Measurements from ENCODE around the gene ABCA7. TPM values are rescaled to one million over a fixed set of nuclear protein-coding genes. Genes with fewer than 3 reads are reported as not detected.

The ABCA7 gene
- total and polyA plus RNA-seq, 2 of the 13 experiments (the other 11 are each of a cell fraction or from before 2014, with no cell fraction given) = 4.4 to 32.4 TPM

- no peak for TF ChIP-seq FOXP4 (CRISPR knock-in tag; IDR thresholded peaks at IDR 0.05)
- no peak for TF ChIP-seq ZBTB7B (CRISPR knock-in tag; IDR thresholded peaks at IDR 0.05)
- no peak for TF ChIP-seq MZF1 (CRISPR knock-in tag; IDR thresholded peaks at IDR 0.05; ENCODE audit: borderline replicate concordance)
- TF ChIP-seq CEBPZ (IDR thresholded peaks at IDR 0.05; ENCODE audit: low read length) = no peak
- TF ChIP-seq HNRNPL (IDR thresholded peaks at IDR 0.05; ENCODE audit: low read depth, low read length) = 0 out of 2 replicates have a peak, but pooled peaks have one; percentile 14
- TF ChIP-seq KAT8 (CRISPR knock-in tag; IDR thresholded peaks at IDR 0.05) = no peak
- TF ChIP-seq ZNF703 (CRISPR knock-in tag; IDR thresholded peaks at IDR 0.05; ENCODE audit: borderline replicate concordance) = no peak
- TF ChIP-seq POLR2A (IDR thresholded peaks at IDR 0.05; ENCODE audit: insufficient read depth in 1 of 2, low read depth in 2 of 2, low read length in 2 of 2) = peak in 1 of 2 experiments; percentile 22; a peak in 1 of 4 replicates
- TF ChIP-seq ZNF142 (CRISPR knock-in tag; IDR thresholded peaks at IDR 0.05) = no peak
Measured at GRCh38 chr19:1062387-1063029, 22.6 kb downstream of the ABCA7 start (continued).

Measured in HepG2 (cell line).